Measurements from ENCODE around the gene STAB2. TPM values are rescaled to one million over a fixed set of nuclear protein-coding genes. Genes with fewer than 3 reads are reported as not detected.

STAB2 gene
- polyA plus RNA-seq, 1 donor from 2014 or later = not detected

DNA sequence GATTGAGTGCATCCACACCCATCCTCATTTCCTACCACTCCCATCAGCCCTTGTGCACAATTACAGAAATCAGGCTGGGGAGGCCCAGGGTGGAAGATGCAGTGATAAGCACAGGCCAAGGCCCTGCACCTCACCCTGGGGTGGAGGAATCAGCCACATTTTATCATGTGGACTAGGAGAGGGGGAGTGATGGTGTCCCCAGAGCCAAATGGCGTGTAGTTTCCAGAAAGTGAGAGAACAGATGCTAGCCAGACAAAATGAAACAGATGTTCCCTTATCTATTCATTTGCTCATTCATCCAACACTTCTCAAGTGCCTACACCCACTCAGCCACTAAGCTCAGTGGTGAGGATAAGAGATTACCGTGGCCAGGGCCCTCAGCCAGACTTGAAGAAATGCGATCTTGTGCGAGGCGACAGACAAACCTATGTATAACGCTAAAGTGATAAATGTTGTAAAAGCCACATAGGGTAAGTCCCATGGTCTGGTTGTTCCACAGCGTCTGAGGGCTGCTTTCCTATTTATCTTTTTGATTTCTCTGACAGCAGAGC lies 93.6 kb downstream of the STAB2 start:
- TF ChIP-seq POLR2AphosphoS5 (IDR thresholded peaks at IDR 0.05) (no peak), TAF1 (IDR thresholded peaks at IDR 0.05; ENCODE audit: low read depth) (no peak), EP300 (conservative IDR thresholded peaks at IDR 0.05; ENCODE audit: poor library complexity, severe bottlenecking) (no peak), RAD21 (conservative IDR thresholded peaks at IDR 0.05) (no peak), MXI1 (conservative IDR thresholded peaks at IDR 0.05; ENCODE audit: poor library complexity, severe bottlenecking) (no peak), EZH2 (IDR thresholded peaks at IDR 0.05; ENCODE audit: borderline replicate concordance, insufficient read depth, low read length, poor library complexity, severe bottlenecking) (no peak), SMC3 (conservative IDR thresholded peaks at IDR 0.05; ENCODE audit: poor library complexity) (no peak)
- TF ChIP-seq, protein P1, sequence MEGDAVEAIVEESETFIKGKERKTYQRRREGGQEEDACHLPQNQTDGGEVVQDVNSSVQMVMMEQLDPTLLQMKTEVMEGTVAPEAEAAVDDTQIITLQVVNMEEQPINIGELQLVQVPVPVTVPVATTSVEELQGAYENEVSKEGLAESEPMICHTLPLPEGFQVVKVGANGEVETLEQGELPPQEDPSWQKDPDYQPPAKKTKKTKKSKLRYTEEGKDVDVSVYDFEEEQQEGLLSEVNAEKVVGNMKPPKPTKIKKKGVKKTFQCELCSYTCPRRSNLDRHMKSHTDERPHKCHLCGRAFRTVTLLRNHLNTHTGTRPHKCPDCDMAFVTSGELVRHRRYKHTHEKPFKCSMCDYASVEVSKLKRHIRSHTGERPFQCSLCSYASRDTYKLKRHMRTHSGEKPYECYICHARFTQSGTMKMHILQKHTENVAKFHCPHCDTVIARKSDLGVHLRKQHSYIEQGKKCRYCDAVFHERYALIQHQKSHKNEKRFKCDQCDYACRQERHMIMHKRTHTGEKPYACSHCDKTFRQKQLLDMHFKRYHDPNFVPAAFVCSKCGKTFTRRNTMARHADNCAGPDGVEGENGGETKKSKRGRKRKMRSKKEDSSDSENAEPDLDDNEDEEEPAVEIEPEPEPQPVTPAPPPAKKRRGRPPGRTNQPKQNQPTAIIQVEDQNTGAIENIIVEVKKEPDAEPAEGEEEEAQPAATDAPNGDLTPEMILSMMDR (IDR thresholded peaks at IDR 0.05; ENCODE audit: poor library complexity, severe bottlenecking) = no peak
- TF ChIP-seq, protein P2, sequence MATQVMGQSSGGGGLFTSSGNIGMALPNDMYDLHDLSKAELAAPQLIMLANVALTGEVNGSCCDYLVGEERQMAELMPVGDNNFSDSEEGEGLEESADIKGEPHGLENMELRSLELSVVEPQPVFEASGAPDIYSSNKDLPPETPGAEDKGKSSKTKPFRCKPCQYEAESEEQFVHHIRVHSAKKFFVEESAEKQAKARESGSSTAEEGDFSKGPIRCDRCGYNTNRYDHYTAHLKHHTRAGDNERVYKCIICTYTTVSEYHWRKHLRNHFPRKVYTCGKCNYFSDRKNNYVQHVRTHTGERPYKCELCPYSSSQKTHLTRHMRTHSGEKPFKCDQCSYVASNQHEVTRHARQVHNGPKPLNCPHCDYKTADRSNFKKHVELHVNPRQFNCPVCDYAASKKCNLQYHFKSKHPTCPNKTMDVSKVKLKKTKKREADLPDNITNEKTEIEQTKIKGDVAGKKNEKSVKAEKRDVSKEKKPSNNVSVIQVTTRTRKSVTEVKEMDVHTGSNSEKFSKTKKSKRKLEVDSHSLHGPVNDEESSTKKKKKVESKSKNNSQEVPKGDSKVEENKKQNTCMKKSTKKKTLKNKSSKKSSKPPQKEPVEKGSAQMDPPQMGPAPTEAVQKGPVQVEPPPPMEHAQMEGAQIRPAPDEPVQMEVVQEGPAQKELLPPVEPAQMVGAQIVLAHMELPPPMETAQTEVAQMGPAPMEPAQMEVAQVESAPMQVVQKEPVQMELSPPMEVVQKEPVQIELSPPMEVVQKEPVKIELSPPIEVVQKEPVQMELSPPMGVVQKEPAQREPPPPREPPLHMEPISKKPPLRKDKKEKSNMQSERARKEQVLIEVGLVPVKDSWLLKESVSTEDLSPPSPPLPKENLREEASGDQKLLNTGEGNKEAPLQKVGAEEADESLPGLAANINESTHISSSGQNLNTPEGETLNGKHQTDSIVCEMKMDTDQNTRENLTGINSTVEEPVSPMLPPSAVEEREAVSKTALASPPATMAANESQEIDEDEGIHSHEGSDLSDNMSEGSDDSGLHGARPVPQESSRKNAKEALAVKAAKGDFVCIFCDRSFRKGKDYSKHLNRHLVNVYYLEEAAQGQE (IDR thresholded peaks at IDR 0.05; ENCODE audit: borderline replicate concordance) = no peak
- H3K4me2 ChIP-seq (ENCODE audit: low read length) = no peak overlapping the region
- H3K9ac ChIP-seq (ENCODE audit: low read length) = no peak overlapping the region
- peak overlapping the region; percentile 33 for H3K27ac ChIP-seq (ENCODE audit: low read length)
- no peak overlapping the region for H3K4me3 ChIP-seq (ENCODE audit: low read length)
- no peaks in the 10 kb centered on the region for H3K36me3 ChIP-seq (ENCODE audit: insufficient read depth, low read length)
- H4K20me1 ChIP-seq (ENCODE audit: insufficient read depth) = no peaks in the 10 kb centered on the region
- no peak overlapping the region for H2AFZ ChIP-seq (ENCODE audit: low read depth, low read length)
- H3K9me2 ChIP-seq (ENCODE audit: insufficient read depth, low read length) = no peaks in the 10 kb centered on the region
- no peaks in the 10 kb centered on the region for H3K9me3 ChIP-seq (ENCODE audit: low read length)
- no peaks in the 10 kb centered on the region for H3K27me3 ChIP-seq (ENCODE audit: insufficient read depth, low read depth, low read length)
- no peaks in the 10 kb centered on the region for H3F3A ChIP-seq (ENCODE audit: insufficient read depth, low read length, poor library complexity, severe bottlenecking)
- H3K79me2 ChIP-seq (replicated peaks; ENCODE audit: insufficient read depth, low read length) = no peaks in the 10 kb centered on the region

DNA sequence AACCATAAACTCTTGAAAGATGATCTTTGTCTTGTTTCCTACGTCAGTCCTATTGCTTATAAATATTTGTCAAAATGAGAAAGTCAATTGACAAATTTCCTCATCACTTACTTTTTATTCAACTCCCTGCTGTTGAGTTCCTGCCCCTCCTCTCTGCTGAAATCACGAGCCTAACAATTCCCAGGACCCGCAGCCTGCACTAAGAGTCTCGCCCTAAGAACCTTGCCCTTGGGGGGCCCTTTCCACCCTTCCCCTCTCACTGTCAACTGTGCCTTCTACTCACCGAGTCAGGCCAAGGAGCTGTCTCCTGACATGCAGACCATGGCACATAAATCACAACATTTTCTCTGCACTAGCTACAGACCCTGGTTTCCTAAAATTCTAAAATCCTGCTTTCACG lies 99.0 kb downstream of the STAB2 start:
- no peaks in the 10 kb centered on the region for H3K9me2 ChIP-seq (ENCODE audit: insufficient read depth, low read length)
- no peaks in the 10 kb centered on the region for H3K9me3 ChIP-seq (ENCODE audit: low read length)
- H3K27me3 ChIP-seq (ENCODE audit: insufficient read depth, low read depth, low read length) = no peaks in the 10 kb centered on the region
- no peak overlapping the region for H3K27ac ChIP-seq (ENCODE audit: low read length)
- no peak overlapping the region for H3K4me3 ChIP-seq (ENCODE audit: low read length)
- no peaks in the 10 kb centered on the region for H3K36me3 ChIP-seq (ENCODE audit: insufficient read depth, low read length)
- H3K9ac ChIP-seq (ENCODE audit: low read length) = no peak overlapping the region
- no peak overlapping the region for H3K4me2 ChIP-seq (ENCODE audit: low read length)
- no peaks in the 10 kb centered on the region for H3F3A ChIP-seq (ENCODE audit: insufficient read depth, low read length, poor library complexity, severe bottlenecking)
- no peaks in the 10 kb centered on the region for H4K20me1 ChIP-seq (ENCODE audit: insufficient read depth)
- no peak overlapping the region for H2AFZ ChIP-seq (ENCODE audit: low read depth, low read length)
- H3K79me2 ChIP-seq (replicated peaks; ENCODE audit: insufficient read depth, low read length) = no peaks in the 10 kb centered on the region
- TF ChIP-seq EZH2 (IDR thresholded peaks at IDR 0.05; ENCODE audit: borderline replicate concordance, insufficient read depth, low read length, poor library complexity, severe bottlenecking) = no peak
- TF ChIP-seq SMC3 (conservative IDR thresholded peaks at IDR 0.05; ENCODE audit: poor library complexity) = no peak
- TF ChIP-seq, protein P2 (IDR thresholded peaks at IDR 0.05; ENCODE audit: borderline replicate concordance) = no peak
- no peak for TF ChIP-seq RAD21 (conservative IDR thresholded peaks at IDR 0.05)
- TF ChIP-seq EP300 (conservative IDR thresholded peaks at IDR 0.05; ENCODE audit: poor library complexity, severe bottlenecking) = no peak
- TF ChIP-seq, protein P1 (IDR thresholded peaks at IDR 0.05; ENCODE audit: poor library complexity, severe bottlenecking) = no peak
- TF ChIP-seq POLR2AphosphoS5 (IDR thresholded peaks at IDR 0.05) = no peak
- TF ChIP-seq MXI1 (conservative IDR thresholded peaks at IDR 0.05; ENCODE audit: poor library complexity, severe bottlenecking) = no peak
- TF ChIP-seq TAF1 (IDR thresholded peaks at IDR 0.05; ENCODE audit: low read depth) = no peak

Data from neural cell (in vitro differentiated cells).